Spleen (tissue), 7 donors: Measurements from ENCODE around the gene LRRC49.

ENCODE experiments used
- CTCF ChIP-seq, 11 experiments: fragments of 200-600 bp in 7 of 11; fragments of 450-650 bp in 4 of 11; sonication (generic) in 4 of 11; IDR thresholded peaks in 8 of 11; conservative IDR thresholded peaks in 3 of 11; 1 replicate in 7 of 11; 2 replicates in 4 of 11; pipeline versions ENCODE4 v1.4.0 to v1.8.0; 2016 to 2021; ENCODE audit warnings: antibody characterized with exemption in 11 of 11, inconsistent platforms in 4 of 11, mild to moderate bottlenecking in 1 of 11
- POLR2A ChIP-seq, 3 donors: fragments of 450-650 bp; IDR thresholded peaks; one replicate each; pipeline ENCODE4 v1.5.1; 2017; ENCODE audit warnings: antibody characterized with exemption in 3 of 3, mild to moderate bottlenecking in 1 of 3
- POLR2AphosphoS5 ChIP-seq, 3 donors: sonication (generic); formaldehyde crosslinking; IDR thresholded peaks; one replicate each; pipeline ENCODE4 v1.5.1; 2017; ENCODE audit warnings: antibody characterized with exemption in 3 of 3
- donor health status: DM: no; HTN: no; CAD: no; lungs with moderate emphysema.
- donor health status: DM: no; HTN: no; CAD: no.
- donor health status: DM: no; HTN: no; CAD: no.

GRCh38 chr15:71056111-71056510 is 163.5 kb downstream of the LRRC49 start:
- TF ChIP-seq CTCF (IDR thresholded peaks at IDR 0.05 in 8 of 11, conservative IDR thresholded peaks at IDR 0.05 in 3 of 11) (no peak), POLR2A (IDR thresholded peaks at IDR 0.05) (no peak), POLR2AphosphoS5 (IDR thresholded peaks at IDR 0.05) (no peak)
